Skeletal muscle cell (primary cell): ENCODE data around the gene ERGIC1.

ENCODE experiments used
- DNase-seq: peaks from one replicate; pipeline ENCODE4 v3.0.0-alpha.2; 2010; ENCODE audit warnings: low read depth
- H3K4me3 ChIP-seq: 2 replicates; pipeline ENCODE4 v1.5.1; 2011; ENCODE audit warnings: low read depth, mild to moderate bottlenecking, control low read depth, low read length, moderate library complexity

The ERGIC1 gene

GRCh38 chr5:172983542-172984243 lies 149.6 kb downstream of the ERGIC1 start, which contains the start of gene ATP6V0E1:
ATP6V0E1 (plus strand) TSS chr5:172983771; CDS start chr5:172983861, 90 bp downstream.
- peak within 1 kb of the TSS; percentile 96 for H3K4me3 ChIP-seq
- DNase-seq, result peak; percentile 66

DNA sequence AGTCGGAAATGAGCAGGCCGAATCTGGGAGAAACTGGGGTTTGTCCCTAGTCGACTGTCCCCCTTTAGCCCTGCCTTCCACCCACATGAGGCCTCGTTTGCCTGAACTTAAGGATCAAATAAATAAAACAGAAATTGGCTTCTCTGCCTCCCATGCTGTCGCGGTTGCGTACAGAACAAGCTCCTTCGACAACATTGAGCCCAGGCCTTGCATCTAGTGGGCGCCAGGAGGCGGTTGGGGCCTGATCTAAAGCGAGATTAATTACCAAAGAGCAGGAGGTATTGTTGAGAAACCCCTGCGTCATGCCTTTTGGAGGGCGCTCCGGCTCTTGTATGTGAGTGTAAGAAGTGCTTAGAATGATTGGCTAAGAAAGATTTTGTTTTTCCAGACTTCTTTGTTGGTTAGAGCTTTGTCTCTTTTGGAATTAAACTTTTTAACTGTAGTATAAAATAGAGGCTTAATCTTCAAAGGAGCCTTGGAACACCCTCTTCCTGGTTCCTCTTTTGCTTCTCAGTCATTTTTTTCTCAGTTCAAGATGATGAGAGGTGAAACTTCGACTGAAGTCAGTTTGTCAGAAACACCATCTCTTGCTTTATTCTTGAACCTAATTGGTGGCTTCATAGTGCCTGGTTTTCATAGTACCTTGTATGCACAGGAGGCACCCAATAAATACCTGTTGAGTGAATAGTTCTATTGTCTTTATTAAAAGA lies 150.3 kb downstream of the ERGIC1 start:
- DNase-seq, result peak; percentile 77
- peak overlapping the region; percentile 96 for H3K4me3 ChIP-seq

DNA sequence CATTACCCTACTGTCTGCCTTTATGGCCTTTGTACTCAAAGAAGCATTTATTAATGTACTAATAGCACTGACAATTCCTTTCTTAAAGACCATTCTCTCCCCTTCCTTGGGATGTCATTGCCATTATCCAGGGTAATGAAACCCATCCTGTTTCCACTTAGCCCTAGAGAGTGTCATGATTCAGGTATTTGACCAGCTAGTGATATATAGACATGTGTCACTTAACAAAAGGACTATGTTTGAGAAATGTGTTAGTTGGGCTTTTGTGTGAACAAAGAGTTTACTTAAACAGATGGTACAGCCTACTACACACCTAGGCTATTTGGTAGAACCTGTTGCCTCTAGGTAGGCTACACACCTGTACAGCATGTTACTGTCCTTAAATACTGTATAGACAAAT lies 151.5 kb downstream of the ERGIC1 start:
- H3K4me3 ChIP-seq, result no peak overlapping the region
- no peak for DNase-seq

- H3K4me3 ChIP-seq, result no peak overlapping the region
- DNase-seq, result no peak
These were observed 154.2 kb downstream of the ERGIC1 start for GRCh38 chr5:172988276-172988675.

DNA sequence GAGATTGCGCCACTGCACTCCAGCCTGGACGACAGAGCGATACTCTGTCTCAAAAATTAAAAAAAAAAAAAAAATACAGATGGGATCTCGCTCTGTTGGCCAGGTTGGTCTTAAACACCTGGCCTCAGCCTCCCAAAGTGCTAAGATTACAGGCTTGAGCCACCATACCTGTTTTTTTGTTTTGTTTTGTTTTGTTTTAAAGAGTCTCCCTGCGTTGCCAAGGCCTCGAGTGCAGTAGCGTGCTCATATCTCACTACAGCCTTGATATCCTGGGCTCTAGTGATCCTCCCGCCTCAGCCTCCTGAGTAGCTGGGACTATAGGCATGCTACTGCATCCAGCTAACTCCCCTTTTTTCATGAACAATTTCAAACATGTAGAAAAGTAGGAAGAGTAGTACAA lies 156.7 kb downstream of the ERGIC1 start:
- no peak for DNase-seq
- H3K4me3 ChIP-seq, result no peak overlapping the region

DNA sequence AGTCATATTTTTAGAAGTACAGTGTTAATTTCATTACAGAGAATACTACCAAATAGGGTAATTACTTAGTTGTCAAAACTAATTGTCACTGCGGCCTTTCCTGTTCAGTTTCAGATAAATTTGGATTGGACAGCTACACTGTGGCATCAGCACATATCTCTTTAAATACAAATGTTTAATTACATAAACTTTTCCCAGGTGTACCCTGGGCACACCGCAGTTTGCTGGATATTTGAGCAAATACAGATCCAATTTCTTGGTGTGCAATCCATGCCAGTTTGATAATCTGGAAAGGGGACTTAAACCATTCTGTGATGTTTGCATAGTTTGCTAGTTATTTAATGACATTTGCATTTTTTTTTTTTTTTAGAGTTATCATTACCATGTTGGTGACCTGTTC lies 160.4 kb downstream of the ERGIC1 start:
- H3K4me3 ChIP-seq, result no peak overlapping the region
- DNase-seq, result no peak

- no peak overlapping the region for H3K4me3 ChIP-seq
- DNase-seq, result no peak
These were observed 165.4 kb downstream of the ERGIC1 start for GRCh38 chr5:172999372-172999973.

DNA sequence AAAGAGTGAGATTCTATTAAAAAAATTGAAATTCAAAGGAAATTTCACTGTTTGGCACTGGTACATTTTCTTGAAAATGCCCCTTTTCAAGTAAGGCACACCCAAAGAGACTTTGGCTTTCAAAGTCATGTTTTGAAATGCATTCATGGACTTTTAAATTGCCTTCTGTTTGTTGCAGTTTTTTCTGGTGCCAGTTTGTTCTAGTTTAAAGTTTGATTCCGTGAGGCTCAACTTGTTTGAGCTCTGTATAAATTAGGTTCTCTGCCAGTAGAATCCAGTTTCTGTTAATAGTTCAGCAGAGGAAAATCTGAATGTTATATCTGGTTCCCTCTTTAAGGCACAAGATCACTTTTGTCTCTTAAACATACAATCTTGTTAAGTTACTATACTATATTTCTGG lies 165.9 kb downstream of the ERGIC1 start:
- DNase-seq, result no peak
- no peak overlapping the region for H3K4me3 ChIP-seq

- DNase-seq, result no peak
- no peak overlapping the region for H3K4me3 ChIP-seq
These were observed 167.3 kb downstream of the ERGIC1 start for GRCh38 chr5:173001229-173001841.
